Right renal cortex interstitium (tissue), 3 donors: ENCODE measurements around the gene CHST11. TPM values are rescaled to one million over a fixed set of nuclear protein-coding genes. Genes with fewer than 3 reads are reported as not detected.

Experiments
- DNase-seq, 3 donors: peaks; one replicate each; pipeline ENCODE4 v3.0.0-alpha.2; 2013; ENCODE audit warnings: low read depth in 3 of 3, low spot score in 2 of 3
- polyA plus RNA-seq, 3 donors: library from polyadenylated mRNA; unstranded; fragments of 120-200 nt; gene quantifications; one replicate each; pipeline ENCODE4 v1.2.1, GENCODE V29; 2013; ENCODE audit not compliant: insufficient read length in 3 of 3

The CHST11 gene
- polyA plus RNA-seq, 3 donors = 7.3 to 8.6 (median 8.0) TPM

DNA sequence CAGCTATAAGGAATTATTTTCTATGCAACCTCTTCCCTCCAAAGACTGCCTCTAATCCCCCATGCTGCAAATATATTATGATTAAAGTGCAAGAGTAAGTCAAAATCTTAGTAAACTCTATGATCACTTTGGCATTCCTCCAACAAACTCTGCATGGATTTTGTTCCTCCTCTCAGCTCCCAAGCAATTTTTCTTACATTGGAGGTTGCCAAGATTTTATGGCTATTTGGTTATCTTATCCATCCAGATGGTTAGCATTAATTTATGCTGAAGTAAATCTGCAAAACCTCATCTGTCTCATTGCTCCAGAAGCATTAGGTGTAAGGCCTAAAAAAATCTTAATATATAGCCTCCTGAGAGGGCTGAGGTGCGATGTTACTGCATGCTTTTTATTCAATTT, 228.1 kb downstream of the CHST11 start:
- no peak for DNase-seq

DNA sequence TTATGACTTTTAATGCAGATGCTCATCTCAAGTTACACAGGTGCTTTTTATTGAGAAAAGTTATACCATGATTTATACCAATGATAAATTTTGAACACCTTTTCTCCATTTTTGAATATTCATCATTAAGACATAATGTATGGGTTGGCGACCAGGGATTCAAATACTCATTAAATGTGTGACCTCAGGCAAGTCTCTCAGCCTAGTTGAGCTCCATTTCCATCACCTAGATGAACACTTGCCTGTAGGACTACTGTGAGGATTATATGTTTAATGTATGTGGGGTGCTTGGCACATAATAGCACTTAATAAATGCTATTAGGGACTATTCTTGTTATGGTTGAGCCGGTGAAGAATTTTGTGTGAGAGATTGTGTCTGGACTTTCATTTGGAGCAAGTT, 228.6 kb downstream of the CHST11 start:
- no peak for DNase-seq

DNA sequence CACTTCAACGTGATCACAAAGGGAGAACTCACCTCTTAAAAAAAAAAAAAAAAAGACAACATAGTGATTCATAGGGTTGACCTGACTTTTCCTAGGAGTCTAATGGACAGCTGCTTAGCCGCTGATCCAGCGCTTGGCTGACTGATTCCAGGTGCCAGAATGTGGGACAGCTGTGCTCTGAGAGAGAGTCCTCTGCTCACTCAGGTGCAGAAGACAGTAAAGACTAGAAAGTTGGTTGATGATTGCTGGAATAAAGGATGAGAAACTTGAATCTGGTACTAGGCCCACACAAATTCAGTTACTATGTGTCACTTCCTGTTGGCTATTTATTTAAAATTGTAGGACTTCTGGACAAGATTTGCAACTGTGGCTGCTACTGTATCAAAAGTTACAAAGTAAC, 229.4 kb downstream of the CHST11 start:
- no peak for DNase-seq

DNA sequence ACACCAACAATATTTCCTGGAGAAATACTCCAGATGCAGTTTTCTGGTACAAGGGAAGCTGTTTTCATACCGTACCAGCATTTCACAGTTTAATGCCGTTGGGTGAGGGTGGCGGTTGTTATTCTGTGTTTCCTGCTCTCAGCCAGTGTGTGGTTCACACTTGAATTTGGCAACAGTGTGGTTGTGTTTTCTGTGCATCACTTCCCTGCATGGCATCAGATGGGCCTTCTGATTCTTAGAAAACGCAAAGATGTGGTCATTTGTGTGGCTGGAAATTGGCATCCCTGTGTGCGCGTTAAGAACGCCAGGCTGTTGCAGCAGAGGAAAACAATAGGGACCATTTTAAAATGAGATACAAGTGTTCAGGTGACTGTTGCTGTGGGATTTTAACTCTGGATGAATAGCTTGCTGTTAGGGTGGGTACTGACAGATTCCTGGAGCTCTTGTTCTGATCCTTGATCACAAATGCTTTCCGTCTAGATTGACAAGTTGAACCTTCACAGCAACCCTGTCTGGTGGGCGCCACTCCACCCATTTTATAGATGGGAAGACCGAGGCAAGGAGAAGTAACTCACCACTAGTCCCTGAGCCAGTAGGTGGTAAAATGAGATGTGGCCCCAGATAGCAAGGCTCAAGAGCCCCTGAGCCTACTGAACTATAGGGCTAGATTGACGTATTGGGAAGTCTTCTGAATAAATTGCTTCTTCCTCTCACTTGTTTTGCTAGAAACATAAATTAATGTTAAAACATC, 231.2 kb downstream of the CHST11 start:
- DNase-seq = no peak

DNA sequence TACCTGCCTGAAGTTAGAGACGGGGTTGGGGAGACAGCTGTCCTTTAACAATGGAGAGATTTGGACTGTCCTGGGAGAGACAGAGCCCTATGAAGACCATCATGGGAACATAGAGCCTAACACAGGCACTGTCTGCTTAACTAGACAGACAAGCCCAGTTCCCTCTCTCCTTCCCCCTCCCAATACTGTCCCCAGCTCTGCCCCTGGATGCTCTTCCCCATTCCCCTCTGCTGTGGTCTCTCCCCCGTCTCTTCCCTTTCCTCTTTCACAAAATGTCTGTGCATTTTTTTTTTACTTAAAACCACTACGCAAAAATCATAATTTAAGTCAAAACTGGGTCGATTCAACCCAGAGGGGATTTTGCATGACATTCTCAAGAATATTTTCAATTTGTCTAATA, 232.9 kb downstream of the CHST11 start:
- no peak for DNase-seq

DNA sequence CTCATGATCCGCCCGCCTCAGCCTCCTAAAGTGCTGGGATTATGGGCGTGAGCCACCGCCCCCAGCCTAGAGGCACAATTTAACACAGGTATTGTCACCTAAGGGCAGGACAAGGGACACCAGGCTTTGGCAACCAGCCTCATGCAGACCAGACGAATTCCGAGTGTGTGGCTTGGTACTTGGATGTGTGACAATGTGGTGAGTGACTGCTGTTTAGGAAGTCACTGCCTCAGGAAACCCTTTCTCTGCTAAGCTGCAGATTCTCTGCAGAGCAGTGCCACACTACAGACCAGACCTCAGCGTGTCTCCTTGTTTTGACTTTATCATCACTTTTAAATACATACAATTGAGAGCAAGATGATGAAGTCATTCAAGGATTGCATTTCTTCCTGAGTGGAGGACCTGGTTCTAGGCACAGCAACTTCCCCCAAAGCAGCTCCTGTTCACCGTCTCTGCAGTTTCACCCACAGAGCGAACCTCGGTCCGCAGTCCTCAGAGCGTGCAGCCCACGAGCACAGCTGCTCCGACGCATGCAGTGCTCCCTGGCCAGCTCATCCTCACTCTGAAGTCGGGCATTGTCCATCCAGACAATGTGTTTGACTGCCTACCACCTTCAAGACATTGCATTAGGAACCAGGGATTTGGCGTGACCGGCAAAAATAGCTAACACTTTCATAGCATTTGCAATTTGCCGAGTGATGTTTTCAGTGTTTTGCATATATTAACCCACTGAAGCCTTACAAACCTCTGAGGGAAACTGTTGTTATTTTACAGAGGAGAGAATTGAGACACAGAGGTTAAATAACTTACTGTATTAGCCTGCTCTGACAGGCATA, 235.2 kb downstream of the CHST11 start:
- DNase-seq = no peak

DNA sequence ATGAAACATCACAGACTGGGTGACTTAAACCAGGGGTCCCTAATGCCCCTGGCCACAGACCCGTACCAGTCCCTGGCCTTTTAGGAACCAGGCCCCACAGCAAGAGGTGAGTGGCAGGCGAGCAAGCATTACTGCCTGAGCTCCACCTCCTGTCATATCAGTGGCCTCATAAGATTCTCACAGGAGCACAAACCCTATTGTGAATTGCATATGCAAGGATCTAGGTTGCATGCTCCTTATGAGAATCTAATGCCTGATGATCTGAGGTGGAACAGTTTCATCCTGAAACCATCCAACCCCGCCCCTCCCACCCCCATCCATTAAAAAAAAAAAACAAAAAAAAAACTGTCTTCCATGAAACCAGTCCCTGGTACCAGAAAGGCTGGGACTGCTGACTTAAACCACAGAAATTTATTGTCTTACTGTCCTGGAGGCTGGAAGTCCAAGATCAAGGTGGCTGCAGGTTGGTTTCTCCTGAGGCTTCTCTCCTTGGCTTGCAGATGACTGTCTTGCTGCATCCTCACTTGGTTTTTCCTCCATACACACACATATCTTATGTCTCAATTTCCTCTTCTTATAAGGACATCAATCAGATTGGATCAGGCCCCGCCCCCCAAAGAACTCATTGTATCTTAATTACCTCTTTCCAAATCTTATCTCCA, 235.9 kb downstream of the CHST11 start:
- DNase-seq = no peak

DNA sequence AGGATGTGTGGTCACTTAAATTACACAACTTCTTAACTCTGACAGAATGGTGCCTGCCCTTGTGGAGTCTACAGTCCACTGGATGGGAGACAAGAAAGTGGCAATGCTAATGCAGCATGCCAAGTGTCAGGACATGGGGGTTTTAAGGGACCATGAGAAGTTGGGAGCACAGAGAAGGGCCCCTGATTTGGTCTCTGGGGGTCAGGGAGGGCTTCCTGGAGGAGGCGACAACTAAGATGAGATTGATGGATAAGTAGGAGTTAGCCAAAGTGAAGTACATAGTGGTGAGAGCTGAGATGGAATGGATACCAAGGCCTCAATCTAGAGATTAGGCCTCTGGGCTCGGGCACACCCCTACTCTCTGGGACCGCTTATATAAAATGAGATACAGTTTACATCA, 236.7 kb downstream of the CHST11 start:
- no peak for DNase-seq

DNA sequence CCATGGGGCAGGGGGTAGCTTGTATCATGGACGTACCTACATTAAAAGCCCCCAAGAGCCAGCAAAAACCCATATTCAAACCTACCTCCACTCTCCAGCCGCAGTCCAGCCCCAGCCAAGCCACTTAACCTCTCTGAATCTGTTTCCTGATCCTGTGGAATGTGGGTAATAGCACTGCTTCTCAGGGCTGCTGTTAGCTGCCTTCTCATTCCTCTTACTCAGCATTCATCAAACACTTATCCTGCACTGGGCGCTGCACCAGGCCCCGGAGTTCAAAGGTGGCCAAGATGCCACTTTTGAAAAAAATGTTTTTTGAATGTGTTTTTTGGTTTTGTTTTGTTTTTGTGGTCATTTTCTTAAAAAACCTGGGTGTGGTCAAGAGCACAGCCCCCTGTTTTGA, 237.4 kb downstream of the CHST11 start:
- no peak for DNase-seq

DNA sequence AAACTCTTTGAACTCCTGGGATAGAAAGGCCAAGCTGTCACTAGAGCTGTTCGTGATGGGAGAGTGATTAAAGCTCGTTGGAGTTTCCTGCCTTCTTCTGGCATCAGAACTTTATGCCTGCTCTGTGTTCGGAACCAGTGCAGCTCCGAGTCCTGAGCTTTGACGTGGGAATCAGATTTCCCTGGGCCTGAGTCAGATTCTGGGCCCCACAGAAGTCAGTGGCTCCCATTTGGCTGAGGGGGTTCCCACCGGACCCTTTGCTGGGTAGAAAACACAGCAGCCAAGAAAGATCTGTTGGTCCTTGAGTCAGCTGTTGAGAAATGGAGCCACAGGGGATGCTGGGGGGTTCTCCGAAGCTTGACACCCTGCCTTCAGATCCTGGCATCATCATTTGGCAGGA, 238.0 kb downstream of the CHST11 start:
- DNase-seq = no peak

DNA sequence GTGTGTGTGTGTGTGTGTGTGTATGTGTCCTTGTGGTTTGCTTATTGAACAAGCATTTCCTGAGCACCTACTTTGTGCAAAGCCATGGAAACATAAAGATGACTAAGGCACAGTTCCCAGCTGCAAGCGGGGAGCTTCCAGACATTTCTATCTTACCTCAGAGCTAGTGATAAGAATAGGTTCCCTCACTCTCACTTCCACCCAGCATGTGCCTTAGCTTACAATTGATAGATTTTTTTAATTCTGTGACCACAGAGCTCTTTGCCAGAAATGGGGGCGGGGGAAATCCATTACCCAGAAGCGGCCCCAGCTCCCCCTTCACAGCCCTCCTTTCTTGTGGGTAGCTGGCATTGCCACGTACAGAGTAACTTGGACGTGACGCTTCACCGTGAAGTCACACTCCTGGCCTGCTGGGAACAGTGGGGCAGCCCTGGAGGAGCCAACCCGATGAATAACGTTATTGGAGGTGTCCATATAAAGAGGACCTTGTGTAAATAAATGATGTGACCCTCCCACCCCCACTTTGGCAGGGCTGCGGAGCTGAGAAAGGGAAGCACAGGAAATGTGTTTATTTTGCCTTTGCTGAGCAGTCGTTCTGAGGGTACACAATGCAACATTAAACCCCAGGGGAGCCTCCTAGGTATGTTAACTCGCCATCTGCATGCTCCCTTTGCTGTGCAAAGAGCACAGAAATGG, 238.9 kb downstream of the CHST11 start:
- no peak for DNase-seq

DNA sequence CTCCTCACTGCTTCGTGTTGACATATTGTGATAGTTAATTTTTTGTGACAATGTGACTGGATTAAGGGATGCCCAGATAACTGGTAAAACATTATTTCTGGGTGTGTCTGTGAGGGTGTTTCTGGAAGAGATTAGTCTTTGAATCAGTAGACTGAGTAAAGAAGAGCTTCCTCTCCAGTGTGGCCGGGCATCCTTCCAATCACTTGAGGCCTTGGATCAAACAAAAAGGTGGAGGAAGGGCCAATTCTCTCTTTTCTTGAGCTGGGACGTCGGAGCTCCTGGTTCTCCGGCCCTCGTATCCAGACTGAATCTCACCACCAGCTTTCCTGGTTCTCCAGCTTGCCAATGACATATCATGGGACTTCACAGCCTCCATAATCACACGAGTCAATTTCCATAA, 240.4 kb downstream of the CHST11 start:
- DNase-seq = no peak

DNA sequence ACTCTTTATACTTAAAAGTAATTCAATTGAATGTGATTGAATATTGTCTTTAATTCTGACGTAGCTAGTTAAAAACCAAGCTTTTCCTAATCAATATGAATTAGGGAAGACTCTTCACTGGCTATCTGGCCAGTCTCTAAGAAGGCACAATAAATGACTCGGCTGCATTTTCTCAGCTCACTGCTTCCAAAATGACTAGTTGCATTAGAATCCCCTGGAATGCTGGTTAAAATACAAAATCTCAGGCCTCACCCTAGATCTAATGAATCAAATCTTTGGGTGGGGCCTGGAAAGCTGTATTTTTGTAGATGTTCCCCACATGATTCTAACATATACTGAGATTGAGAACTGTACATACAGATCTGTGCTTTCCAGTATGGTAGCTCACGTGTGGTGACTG, 242.1 kb downstream of the CHST11 start:
- no peak for DNase-seq

DNA sequence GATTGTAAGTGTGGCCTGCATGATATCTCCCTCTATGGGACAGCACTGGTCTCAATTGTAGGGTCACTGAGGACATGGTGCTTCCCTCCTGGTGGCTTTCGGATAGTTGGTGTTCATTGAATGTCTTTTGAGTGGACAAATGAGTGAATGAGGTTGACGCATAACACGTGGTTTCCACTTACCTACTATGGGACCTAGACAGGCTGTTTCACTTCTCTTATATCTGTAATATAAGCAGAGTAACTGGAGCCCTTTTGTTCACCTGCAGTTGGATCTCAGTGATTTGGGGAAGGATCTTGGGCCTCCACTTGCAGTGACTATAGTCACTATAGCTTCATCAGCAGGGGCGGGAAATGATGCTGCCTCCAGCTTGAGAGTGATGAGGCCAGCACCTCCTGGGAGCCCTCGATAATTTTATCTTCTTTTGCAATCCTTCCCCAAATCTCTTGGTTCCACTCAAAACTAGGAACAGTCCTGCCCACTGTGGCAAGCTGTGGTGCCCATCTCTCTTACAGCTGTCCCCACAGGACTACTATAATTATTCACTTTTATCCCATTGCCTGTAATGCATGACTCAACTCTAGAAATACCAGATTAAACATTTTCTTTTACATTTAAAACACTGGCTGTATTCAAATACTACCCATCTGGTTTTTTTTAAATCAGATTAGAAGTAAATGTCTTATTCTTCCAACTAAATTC, 242.9 kb downstream of the CHST11 start:
- DNase-seq = no peak

DNA sequence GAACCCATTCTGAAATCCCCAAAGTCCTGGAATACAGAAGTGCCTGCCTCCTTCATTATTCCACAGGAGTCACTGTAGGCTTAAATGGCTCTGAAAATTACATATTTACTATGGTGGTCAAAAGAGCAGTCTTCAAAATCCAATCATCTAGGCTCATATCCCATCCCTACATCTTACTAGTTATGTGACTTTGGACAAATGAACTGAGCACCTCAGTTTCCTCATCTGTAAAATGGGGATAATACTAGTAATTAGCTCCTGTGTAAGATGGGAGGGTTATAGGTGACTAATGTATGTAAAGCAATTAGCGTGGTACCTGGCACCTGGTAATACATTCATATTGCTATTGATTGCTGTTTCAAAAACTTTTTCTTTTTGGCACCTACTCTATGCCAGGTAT, 243.6 kb downstream of the CHST11 start:
- no peak for DNase-seq

DNA sequence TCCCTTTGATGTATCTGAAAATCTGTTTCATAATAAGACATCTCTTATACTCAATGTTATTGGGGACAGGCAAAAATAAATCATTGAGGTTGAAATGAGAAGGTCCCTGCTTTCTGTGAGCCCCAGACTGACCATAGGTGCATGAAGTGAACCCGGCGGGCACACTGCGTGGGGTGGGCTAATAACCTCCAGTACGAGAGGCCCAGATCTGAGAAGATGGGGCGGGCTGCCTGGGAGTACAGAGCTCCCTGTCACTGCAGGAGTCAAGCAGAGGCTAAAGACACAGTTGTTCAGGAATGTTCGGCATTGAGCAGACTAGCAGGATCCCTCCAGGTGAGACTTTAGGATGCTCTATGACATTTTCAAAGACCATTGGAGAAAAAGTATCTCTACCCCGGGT, 244.6 kb downstream of the CHST11 start:
- DNase-seq = no peak

DNA sequence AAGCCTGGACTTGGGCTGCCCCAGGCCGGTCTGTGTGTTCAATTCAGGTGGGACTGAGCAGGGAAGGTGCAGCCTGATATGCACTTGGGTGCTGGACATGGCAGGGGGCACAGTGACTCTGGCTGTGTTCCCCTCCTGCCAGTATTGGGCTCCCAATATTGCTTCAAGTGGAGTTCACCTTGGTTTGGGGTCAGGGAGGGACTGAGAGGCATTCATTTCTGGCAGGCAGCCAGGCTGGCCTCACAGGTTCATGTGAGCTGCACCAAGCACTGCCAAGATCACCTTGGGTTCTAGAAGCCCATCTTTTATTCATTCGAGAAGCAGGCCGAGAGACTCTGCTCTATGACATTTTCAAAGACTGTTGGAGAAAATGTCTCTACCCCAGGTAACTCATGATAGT, 245.0 kb downstream of the CHST11 start:
- DNase-seq = no peak

DNA sequence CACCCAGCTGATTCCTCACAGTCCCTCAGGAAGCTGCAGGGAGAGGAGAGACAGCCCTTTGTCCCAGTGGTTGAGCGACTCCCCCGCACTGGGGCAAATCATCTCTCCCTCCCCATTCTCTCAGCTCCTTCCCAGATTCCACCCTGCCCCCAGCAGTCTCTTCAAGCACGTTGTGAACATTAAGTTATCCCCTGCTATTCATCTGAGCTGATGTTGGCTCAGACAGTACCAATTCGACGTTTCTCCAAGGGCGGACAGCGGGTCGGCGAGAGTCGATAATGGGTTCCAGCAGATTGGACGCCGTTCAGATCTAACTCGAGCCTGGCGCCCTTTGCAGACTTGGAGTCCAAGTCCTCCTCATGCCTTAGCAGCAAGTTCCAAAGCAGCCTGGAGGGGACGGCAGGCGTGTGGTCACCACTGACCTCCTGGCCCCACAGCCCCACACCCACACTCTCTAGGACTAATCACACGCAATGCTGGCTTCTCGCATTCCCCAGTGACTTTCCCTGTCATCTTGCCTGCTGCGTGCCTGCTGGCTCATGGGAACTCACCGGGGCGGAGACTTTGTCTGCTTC, 245.9 kb downstream of the CHST11 start:
- no peak for DNase-seq

DNA sequence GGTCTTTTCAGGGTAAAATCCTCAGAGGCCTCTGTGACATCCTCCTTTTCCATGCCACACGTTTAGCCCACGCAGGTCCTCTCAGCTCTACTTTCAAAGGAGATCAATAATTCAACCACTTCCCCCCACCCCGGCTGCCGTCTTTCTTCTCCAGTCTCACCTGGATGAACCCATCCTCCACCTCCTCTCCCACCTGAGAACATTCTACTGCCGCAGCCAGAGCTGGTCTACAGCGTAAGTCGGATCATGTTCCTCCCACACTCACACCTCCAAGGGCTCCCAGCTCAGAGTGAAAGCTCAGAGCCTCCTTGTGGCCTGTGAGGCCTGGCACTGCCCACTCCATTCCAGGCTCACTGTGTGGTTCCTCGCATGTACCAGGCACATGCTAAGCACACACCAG, 246.6 kb downstream of the CHST11 start:
- no peak for DNase-seq

DNA sequence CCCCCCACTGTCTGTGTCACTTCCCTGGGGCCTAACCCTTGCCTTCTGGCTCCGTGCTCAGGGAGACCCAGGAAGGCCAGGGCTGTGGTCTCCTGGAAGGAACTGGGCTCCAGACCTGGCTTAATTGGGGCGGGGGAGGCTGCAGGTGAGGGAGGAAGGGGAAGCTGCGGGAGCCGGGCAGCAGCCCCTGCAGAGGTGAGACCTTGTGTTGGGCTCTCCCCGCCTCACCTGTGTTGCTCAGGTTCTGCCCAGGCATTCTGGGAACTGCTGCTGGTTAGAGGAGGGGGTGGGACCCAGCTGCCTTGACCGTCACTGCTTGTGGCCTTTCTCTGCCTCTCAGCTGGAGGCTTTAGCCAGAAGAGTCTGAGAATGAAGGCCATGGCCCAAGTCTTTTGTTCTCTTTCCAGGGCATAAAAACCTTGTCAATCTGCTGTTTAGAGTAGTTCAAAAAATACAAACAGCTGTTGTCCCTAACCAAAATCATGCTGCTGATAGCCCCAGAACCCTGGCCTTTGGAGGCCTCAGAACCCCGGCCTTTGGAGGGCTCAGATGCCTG, 247.6 kb downstream of the CHST11 start:
- no peak for DNase-seq
